Neural cell (in vitro differentiated cells): Measurements from ENCODE around the gene AGTPBP1. TPM values are rescaled to one million over a fixed set of nuclear protein-coding genes. Genes with fewer than 3 reads are reported as not detected.

Experiments
- H2AFZ ChIP-seq: fragments of 200-600, 300-800 bp; sonication (generic), shearing (Covaris generic); 2 replicates; pipeline ENCODE4 v1.6.0; 2014; ENCODE audit warnings: low read depth, mild to moderate bottlenecking, antibody characterized with exemption, low read length, moderate library complexity
- H3F3A ChIP-seq: fragments of 200-600 bp; shearing (Covaris generic); 2 replicates; pipeline ENCODE4 v1.6.1; 2016; ENCODE audit warnings: mild to moderate bottlenecking, moderate library complexity, mixed read lengths, antibody characterized with exemption, low read length; ENCODE audit not compliant: insufficient read depth, poor library complexity, severe bottlenecking
- H3K27ac ChIP-seq: fragments of 200-600, 300-800 bp; sonication (generic), shearing (Covaris generic); 2 replicates; pipeline ENCODE4 v1.5.1; 2014; ENCODE audit warnings: mild to moderate bottlenecking, low read length, moderate library complexity
- H3K27me3 ChIP-seq: fragments of 300-800, 200-600 bp; sonication (generic), shearing (Covaris generic); 2 replicates; pipeline ENCODE4 v1.6.0; 2014; ENCODE audit warnings: mild to moderate bottlenecking, low read depth, low read length, moderate library complexity; ENCODE audit not compliant: insufficient read depth
- H3K36me3 ChIP-seq: fragments of 300-800, 200-600 bp; sonication (generic), shearing (Covaris generic); 2 replicates; pipeline ENCODE4 v1.5.1; 2014; ENCODE audit warnings: mild to moderate bottlenecking, antibody characterized with exemption, low read length, moderate library complexity; ENCODE audit not compliant: insufficient read depth
- H3K4me2 ChIP-seq: fragments of 300-800, 200-600 bp; sonication (generic), shearing (Covaris generic); 2 replicates; pipeline ENCODE4 v1.6.0; 2014; ENCODE audit warnings: mild to moderate bottlenecking, low read length
- H3K4me3 ChIP-seq: fragments of 300-800, 200-600 bp; sonication (generic), shearing (Covaris generic); 2 replicates; pipeline ENCODE4 v1.5.1; 2014; ENCODE audit warnings: mild to moderate bottlenecking, low read length, moderate library complexity
- H3K79me2 ChIP-seq: fragments of 200-600 bp; shearing (Covaris generic); replicated peaks from 2 replicates; pipeline ENCODE4 v1.6.0; 2014; ENCODE audit warnings: mild to moderate bottlenecking, low read length, moderate library complexity; ENCODE audit not compliant: insufficient read depth
- H3K9ac ChIP-seq: fragments of 300-800, 200-600 bp; sonication (generic), shearing (Covaris generic); 2 replicates; pipeline ENCODE4 v1.6.1; 2016; ENCODE audit warnings: mild to moderate bottlenecking, low read length, mixed read lengths
- H3K9me2 ChIP-seq: fragments of 200-600 bp; shearing (Covaris generic); 2 replicates; pipeline ENCODE4 v1.6.1; 2016; ENCODE audit warnings: mild to moderate bottlenecking, low read length, mixed read lengths; ENCODE audit not compliant: insufficient read depth
- H3K9me3 ChIP-seq: fragments of 200-600, 300-800 bp; sonication (generic), shearing (Covaris generic); 2 replicates; pipeline ENCODE4 v1.6.1; 2016; ENCODE audit warnings: mild to moderate bottlenecking, mixed run types, low read length, moderate library complexity, mixed read lengths
- H4K20me1 ChIP-seq: fragments of 200-600 bp; shearing (Covaris generic); 2 replicates; pipeline ENCODE4 v1.6.1; 2016; ENCODE audit warnings: mild to moderate bottlenecking, mixed run types; ENCODE audit not compliant: insufficient read depth
- EP300 ChIP-seq: fragments of 450-650 bp; conservative IDR thresholded peaks from 2 replicates; pipeline ENCODE4 v1.6.1; 2014; ENCODE audit warnings: antibody characterized with exemption, mild to moderate bottlenecking, moderate library complexity; ENCODE audit not compliant: poor library complexity, severe bottlenecking
- EZH2 ChIP-seq: fragments of 200-600, 300-800 bp; shearing (Covaris generic), sonication (generic); IDR thresholded peaks from 2 replicates; pipeline ENCODE4 v1.6.1; 2014; ENCODE audit warnings: antibody characterized with exemption, low read length, borderline replicate concordance, mild to moderate bottlenecking; ENCODE audit not compliant: insufficient read depth, poor library complexity, severe bottlenecking
- MXI1 ChIP-seq: fragments of 450-650 bp; conservative IDR thresholded peaks from 2 replicates; pipeline ENCODE4 v1.6.1; 2014; ENCODE audit warnings: antibody characterized with exemption, mild to moderate bottlenecking; ENCODE audit not compliant: poor library complexity, severe bottlenecking
- POLR2AphosphoS5 ChIP-seq: IDR thresholded peaks from 2 replicates; pipeline ENCODE4 v1.6.1; 2012
- RAD21 ChIP-seq: fragments of 450-650 bp; conservative IDR thresholded peaks from 2 replicates; pipeline ENCODE4 v1.6.1; 2014; ENCODE audit warnings: antibody characterized with exemption, mild to moderate bottlenecking, moderate library complexity
- SMC3 ChIP-seq: fragments of 450-650 bp; conservative IDR thresholded peaks from 2 replicates; pipeline ENCODE4 v1.6.1; 2014; ENCODE audit warnings: antibody characterized with exemption, mild to moderate bottlenecking, moderate library complexity; ENCODE audit not compliant: poor library complexity
- TAF1 ChIP-seq: IDR thresholded peaks from 2 replicates; pipeline ENCODE4 v1.6.1; 2012; ENCODE audit warnings: low read depth
- polyA plus RNA-seq: library from polyadenylated mRNA; depleted of rRNA; stranded (reverse); fragments of >200 nt; gene quantifications from 2 replicates; pipeline ENCODE4 v1.2.3, GENCODE V29; 2014
- TF ChIP-seq, protein P1 (sequence below): fragments of 450-650 bp; IDR thresholded peaks from 2 replicates; pipeline ENCODE4 v1.5.1; 2014; ENCODE audit warnings: antibody characterized with exemption, mild to moderate bottlenecking, moderate library complexity; ENCODE audit not compliant: poor library complexity, severe bottlenecking
- TF ChIP-seq, protein P2 (sequence below): IDR thresholded peaks from 2 replicates; pipeline ENCODE4 v1.6.1; 2012; ENCODE audit warnings: borderline replicate concordance

AGTPBP1 gene
- polyA plus RNA-seq, 1 donor from 2014 or later = 90.7 TPM

DNA sequence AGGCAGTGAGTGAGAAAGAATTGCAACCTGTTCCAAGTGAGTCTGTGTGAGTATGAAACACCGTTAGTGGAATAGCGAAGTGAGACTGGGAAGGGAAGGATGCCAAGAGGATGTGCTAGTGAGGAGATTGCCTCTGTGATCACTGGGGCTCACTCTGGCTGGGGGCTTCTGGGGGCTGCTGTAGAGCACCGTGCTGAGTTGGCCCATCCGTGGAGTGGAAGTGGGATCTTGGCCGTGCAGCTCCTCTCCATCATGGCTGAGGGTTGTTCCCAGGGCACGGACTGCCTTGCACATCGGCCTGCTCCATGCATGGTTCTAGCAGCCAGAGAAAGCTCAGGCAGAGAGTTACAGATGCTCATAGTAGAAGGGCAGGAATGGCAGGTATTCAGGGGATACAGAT lies 236.1 kb downstream of the AGTPBP1 start:
- Histone ChIP-seq H3K27me3 (no peaks in the 10 kb centered on the region), H3K9me2 (no peaks in the 10 kb centered on the region), H3K27ac (no peak overlapping the region), H3K79me2 (no peaks in the 10 kb centered on the region), H3K9me3 (no peaks in the 10 kb centered on the region), H3K4me2 (no peak overlapping the region), H3K9ac (no peak overlapping the region), H3F3A (no peaks in the 10 kb centered on the region), H3K36me3 (no peaks in the 10 kb centered on the region), H3K4me3 (no peak overlapping the region), H4K20me1 (no peaks in the 10 kb centered on the region), H2AFZ (no peak overlapping the region)
- TF ChIP-seq, protein P1, sequence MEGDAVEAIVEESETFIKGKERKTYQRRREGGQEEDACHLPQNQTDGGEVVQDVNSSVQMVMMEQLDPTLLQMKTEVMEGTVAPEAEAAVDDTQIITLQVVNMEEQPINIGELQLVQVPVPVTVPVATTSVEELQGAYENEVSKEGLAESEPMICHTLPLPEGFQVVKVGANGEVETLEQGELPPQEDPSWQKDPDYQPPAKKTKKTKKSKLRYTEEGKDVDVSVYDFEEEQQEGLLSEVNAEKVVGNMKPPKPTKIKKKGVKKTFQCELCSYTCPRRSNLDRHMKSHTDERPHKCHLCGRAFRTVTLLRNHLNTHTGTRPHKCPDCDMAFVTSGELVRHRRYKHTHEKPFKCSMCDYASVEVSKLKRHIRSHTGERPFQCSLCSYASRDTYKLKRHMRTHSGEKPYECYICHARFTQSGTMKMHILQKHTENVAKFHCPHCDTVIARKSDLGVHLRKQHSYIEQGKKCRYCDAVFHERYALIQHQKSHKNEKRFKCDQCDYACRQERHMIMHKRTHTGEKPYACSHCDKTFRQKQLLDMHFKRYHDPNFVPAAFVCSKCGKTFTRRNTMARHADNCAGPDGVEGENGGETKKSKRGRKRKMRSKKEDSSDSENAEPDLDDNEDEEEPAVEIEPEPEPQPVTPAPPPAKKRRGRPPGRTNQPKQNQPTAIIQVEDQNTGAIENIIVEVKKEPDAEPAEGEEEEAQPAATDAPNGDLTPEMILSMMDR = no peak
- TF ChIP-seq POLR2AphosphoS5 (no peak), EZH2 (no peak)

DNA sequence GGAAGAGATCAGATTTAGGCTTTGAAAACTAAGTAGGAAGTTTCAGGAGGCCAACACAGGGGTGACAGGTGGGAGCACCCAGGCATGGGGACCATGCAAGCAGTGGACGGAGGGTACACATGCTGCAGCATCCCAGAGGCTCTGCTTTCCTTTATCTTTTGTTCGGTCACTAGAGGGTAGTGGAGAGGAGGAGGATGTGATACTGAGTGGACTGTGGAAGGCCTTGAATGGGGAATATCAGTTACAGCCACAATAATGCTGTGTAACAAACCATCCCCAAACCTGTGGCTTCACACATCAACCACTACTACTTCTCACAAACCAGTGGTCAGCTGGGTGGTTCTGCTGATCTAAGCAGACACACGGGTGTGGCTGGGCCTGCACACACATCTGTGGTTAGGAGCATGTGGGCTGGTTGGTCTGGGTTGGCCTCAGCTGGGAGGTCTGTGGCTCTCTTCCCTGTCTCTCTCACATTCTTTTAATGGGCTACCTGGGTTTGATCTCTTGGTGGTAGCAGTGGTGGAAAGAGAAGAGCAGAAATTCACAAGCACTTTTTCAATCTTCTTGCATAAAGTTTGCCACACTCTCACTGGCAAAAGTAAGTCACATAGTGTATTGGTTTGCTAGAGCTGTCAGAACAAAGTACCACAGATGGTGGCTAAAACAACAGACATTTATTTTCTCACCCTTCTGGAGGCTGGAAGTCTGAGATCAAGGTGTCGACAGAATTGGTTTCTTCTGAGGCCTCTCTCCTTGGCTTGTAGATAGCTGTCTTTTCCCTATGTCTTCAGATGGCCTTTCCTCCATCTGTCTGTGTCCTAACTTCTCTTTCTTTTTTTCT lies 238.7 kb downstream of the AGTPBP1 start:
- Histone ChIP-seq H2AFZ (no peak overlapping the region), H3K79me2 (no peaks in the 10 kb centered on the region), H3F3A (no peaks in the 10 kb centered on the region), H3K9ac (no peak overlapping the region), H3K4me2 (no peak overlapping the region), H3K27ac (no peak overlapping the region), H3K27me3 (no peaks in the 10 kb centered on the region), H3K36me3 (no peaks in the 10 kb centered on the region), H3K4me3 (no peak overlapping the region), H3K9me3 (no peaks in the 10 kb centered on the region), H3K9me2 (no peaks in the 10 kb centered on the region), H4K20me1 (no peaks in the 10 kb centered on the region)
- TF ChIP-seq SMC3 (no peak), MXI1 (no peak), EZH2 (no peak), TAF1 (no peak), RAD21 (no peak), POLR2AphosphoS5 (no peak), EP300 (no peak)
- TF ChIP-seq, protein P2, sequence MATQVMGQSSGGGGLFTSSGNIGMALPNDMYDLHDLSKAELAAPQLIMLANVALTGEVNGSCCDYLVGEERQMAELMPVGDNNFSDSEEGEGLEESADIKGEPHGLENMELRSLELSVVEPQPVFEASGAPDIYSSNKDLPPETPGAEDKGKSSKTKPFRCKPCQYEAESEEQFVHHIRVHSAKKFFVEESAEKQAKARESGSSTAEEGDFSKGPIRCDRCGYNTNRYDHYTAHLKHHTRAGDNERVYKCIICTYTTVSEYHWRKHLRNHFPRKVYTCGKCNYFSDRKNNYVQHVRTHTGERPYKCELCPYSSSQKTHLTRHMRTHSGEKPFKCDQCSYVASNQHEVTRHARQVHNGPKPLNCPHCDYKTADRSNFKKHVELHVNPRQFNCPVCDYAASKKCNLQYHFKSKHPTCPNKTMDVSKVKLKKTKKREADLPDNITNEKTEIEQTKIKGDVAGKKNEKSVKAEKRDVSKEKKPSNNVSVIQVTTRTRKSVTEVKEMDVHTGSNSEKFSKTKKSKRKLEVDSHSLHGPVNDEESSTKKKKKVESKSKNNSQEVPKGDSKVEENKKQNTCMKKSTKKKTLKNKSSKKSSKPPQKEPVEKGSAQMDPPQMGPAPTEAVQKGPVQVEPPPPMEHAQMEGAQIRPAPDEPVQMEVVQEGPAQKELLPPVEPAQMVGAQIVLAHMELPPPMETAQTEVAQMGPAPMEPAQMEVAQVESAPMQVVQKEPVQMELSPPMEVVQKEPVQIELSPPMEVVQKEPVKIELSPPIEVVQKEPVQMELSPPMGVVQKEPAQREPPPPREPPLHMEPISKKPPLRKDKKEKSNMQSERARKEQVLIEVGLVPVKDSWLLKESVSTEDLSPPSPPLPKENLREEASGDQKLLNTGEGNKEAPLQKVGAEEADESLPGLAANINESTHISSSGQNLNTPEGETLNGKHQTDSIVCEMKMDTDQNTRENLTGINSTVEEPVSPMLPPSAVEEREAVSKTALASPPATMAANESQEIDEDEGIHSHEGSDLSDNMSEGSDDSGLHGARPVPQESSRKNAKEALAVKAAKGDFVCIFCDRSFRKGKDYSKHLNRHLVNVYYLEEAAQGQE = no peak
- TF ChIP-seq, protein P1 = no peak
